AG10803 (cell line): Measurements from ENCODE around the gene TASOR.

Experiments
- DNase-seq: peaks from one replicate; pipeline ENCODE4 v3.0.0; 2010; ENCODE audit warnings: low read depth
- H3K4me3 ChIP-seq: 2 replicates; pipeline ENCODE4 v1.5.1; 2011; ENCODE audit warnings: mild to moderate bottlenecking, low read length, control low read depth
- CTCF ChIP-seq: conservative IDR thresholded peaks from 2 replicates; pipeline ENCODE4 v1.5.1; 2011; ENCODE audit warnings: mild to moderate bottlenecking, low read length, control low read depth, inconsistent platforms

The TASOR gene

GRCh38 chr3:56654460-56654859 is 28.6 kb downstream of the TASOR start:
- H3K4me3 ChIP-seq = no peak overlapping the region
- TF ChIP-seq CTCF = no peak

DNA sequence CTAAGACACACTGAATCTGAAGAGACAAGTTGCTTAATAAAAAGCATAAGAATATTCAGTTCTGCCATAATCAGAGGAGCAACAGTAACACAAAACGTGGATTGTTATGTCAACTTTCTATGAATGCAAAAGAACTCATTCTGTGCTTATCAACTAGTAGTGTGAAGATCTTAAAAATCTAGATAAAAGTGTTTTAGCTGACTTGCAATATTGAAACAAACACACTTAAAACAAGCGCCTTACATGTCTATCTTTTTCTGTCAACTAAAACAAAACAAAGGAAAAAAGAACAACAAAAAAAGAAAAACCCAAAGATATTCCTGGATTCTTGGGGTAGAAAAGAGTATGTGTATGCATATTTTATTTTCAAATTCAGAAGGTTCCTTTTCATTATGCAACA is 37.7 kb downstream of the TASOR start:
- DNase-seq = no peak
- TF ChIP-seq CTCF = no peak
- no peak overlapping the region for H3K4me3 ChIP-seq

More at GRCh38 chr3:56654460-56654859, 28.6 kb downstream of the TASOR start:
- DNase-seq = no peak

DNA sequence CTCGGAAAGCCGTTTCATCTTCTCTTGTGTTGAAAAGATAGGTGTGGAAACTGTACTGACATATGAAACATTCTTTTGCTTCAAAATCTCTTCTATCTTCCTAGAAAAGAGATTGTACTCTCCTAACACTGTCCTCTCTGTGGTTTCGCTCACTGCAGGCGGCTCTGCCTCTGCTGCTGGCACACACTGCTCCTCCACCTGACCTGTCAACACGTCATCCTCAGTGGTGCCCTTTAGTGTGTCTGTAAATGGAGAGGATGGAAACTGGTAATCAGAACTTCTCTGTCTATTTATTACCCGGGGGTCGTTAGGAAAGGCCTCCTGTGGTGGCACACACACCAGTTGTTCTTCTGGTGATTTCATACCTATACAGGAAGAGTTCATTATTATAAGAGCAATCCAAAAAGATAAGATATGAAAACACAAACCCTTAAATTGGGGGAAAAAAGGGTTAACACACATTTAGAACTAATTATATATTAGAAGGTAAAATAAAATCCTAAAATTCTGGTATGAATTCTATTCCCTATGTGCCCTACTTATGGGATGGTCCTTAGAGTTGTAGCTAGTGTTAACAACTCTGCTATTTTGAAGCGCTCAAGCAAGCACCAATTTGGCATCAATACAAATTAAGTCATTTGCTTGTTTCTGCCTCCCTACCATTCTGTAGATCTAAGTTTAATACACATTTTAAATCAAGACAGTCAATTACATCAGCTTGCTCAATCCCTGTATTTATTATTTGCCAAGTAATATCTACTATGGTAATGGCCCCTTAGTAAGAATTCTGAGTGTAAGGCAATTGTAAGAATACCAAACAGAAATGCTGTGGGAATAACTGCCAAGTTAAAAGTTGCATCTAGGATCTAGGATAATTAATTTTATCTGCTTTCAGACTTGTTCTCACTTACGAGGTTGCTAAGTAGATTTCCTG is 49.2 kb downstream of the TASOR start:
- TF ChIP-seq CTCF = no peak

More for the DNA sequence above, 49.2 kb downstream of the TASOR start:
- DNase-seq = no peak
- H3K4me3 ChIP-seq = no peak overlapping the region
